VCaP (cell line): Measurements from ENCODE around the gene FBXW9.

Experiments used
- H3K27ac ChIP-seq: fragments of 450-650 bp; 2 replicates; pipeline ENCODE4 v1.5.1; 2017
- CTCF ChIP-seq: fragments of 450-650 bp; conservative IDR thresholded peaks from 2 replicates; pipeline ENCODE4 v1.5.1; 2017; ENCODE audit warnings: mild to moderate bottlenecking, moderate library complexity

FBXW9 gene

GRCh38 chr19:12668346-12668745, 28.1 kb downstream of the FBXW9 start:
- peak overlapping the region; percentile 94 for H3K27ac ChIP-seq

GRCh38 chr19:12667731-12668302, 28.6 kb downstream of the FBXW9 start:
- peak overlapping the region; percentile 94 for H3K27ac ChIP-seq
- TF ChIP-seq CTCF, result no peak

More at GRCh38 chr19:12668346-12668745, 28.1 kb downstream of the FBXW9 start:
- no peak for TF ChIP-seq CTCF

DNA sequence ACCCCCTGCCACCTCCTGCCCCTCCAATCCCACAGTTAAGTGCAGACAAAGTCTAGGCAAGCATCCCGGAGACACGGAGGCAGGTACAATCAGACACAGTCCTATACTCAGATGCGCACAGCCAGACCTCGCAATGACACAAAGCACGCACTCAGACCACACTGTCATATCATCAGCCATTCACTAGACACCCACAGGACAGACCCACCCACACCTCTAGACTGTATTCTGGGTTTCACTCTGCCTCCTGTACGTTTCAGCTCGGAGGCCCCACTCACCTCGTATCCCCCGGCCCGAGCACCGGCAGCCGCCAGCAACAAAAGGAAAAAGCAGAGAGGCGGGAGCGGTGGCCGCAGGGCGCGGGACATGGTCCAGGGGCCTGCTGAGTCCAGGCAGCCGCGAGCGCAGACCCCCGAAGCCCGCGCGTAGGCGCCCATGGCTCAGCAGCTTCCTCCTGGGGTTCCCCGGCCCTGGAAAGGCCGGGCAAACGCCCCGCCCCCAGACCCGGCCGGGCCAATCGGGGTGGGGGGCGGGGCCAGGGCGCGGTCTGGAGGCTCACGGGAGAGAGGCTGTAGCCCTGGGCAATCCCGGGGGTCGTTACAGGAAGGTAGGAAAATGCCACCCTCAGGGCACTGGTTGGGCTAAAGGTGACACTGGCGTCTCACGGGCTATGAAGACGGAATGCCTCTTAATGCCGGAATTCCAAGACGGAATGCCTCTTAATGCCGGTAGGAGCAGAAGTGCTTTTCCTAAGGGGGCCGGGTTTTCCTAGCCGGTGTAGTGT, 30.0 kb downstream of the FBXW9 start, which contains the start of the genes MAN2B1 and WDR83:
MAN2B1 (minus strand) TSS at position 478 of the 784 bp plus-strand sequence; CDS start at position 437, 41 bp downstream.
WDR83 (plus strand) TSS at position 543 of the 784 bp plus-strand sequence. CDS start 2,984 bp downstream, outside the sequence.
- no peak for TF ChIP-seq CTCF

GRCh38 chr19:12665671-12666264, 30.7 kb downstream of the FBXW9 start:
- peak overlapping the region; percentile 72; the same call in 1 of the 2 replicates for H3K27ac ChIP-seq
- no peak for TF ChIP-seq CTCF

More for the DNA sequence above, 30.0 kb downstream of the FBXW9 start, which contains the start of the genes MAN2B1 and WDR83:
- peak within 1 kb of the TSS; percentile 72; the same call in 1 of the 2 replicates for H3K27ac ChIP-seq

DNA sequence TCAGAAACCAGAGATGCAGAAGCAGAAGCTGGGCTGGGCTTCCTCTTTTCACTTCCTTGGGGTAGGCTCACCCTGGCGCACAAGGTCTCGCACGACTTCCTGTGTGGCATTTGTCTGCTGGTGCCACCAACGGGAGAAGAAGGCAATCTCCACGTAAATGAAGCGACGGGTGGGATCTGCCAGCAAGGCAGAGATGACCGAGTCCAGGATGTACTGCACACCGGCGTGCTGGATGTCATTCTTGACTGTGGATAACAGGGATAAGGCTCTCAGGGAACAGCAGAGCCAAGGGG, 31.2 kb downstream of the FBXW9 start:
- no peak for TF ChIP-seq CTCF
- H3K27ac ChIP-seq, result no peak overlapping the region

- TF ChIP-seq CTCF, result no peak
- no peak overlapping the region for H3K27ac ChIP-seq
Observed at GRCh38 chr19:12664406-12665280, 31.8 kb downstream of the FBXW9 start.
